ENCODE measurements around the gene JPH3. TPM values are rescaled to one million over a fixed set of nuclear protein-coding genes. Genes with fewer than 3 reads are reported as not detected.

The JPH3 gene
- total RNA-seq: 1 to 10 TPM; 8.3 to 8.7 TPM
- 3.2 TPM for polyA plus RNA-seq (ENCODE audit: insufficient read depth, low read depth, low replicate concordance)
- long read RNA-seq, donor 1: 0 reads
- long read RNA-seq, donor 2: 0 reads

- no peaks in the 10 kb centered on the region for H3K36me3 ChIP-seq (ENCODE audit: low read depth, missing control alignments)
- intact Hi-C loops (cut with DNase I; ENCODE audit: low total_unique reads): no loop called here
- no peak for TF ChIP-seq CTCF (IDR thresholded peaks at IDR 0.05)
- no peak for TF ChIP-seq POLR2A (IDR thresholded peaks at IDR 0.05)
- H3K27ac ChIP-seq: no peak within 1 kb of the TSS
- no peaks in the 10 kb centered on the region for H3K27me3 ChIP-seq
- DNase-seq: peak; percentile 38
- no peaks in the 10 kb centered on the region for H3K9me3 ChIP-seq
- peak within 1 kb of the TSS; percentile 36 to 51 for H3K4me3 ChIP-seq
- H3K4me1 ChIP-seq: no peaks in the 10 kb centered on the region
- 0% methylated on average over 36 of the region's 122 CpGs; no CpG with 5 or more reads in 1 of the 2 donors for WGBS, 2 donors
Observed at GRCh38 chr16:87602001-87602775, at the start of gene JPH3. TSS of gene JPH3 (plus strand) at chr16:87602508. CDS start at chr16:87603147, 639 bp downstream.

DNA sequence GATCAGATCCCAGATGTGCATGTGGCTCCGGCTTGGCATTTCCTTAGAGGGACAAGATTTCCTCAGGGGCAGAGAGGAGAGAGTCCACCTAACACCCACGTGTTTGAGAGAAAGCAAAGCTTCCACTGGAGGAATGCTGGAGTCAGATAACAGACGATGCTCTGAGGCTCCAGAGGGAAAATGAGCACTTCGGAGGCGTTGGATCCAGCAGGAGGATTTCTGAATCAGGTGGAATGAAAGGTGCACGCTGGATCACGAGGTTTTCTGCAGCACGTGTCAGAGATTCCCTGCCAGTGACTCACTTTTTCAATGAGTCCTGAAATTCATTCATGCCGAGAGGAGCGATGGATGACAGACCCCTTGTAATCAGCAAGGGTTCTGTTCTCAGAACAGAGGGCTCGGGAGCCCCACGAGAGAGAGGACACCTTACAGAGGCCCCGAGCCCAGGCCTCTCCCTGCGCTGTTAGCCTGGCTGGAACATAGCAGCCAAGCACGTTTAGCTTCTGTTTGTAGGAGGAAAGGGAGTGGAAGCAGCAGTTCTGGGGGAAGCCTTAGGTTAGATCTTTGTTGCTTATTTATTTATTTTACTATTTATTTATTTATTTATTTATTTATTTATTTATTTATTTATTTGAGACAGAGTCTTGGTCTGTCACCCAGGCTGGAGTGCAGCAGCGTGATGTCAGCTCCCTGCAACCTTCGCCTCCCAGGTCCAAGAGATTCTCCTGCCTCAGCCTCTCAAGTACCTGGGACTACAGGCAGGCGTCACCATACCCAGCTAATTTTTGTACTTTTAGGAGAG lies 49.3 kb upstream of the JPH3 start:
- intact Hi-C loops (cut with DNase I; ENCODE audit: low total_unique reads): no loop called here
- H3K27ac ChIP-seq: no peak overlapping the region
- DNase-seq: no peak
- 75 to 78% methylated on average over 18 of the region's 18 CpGs for WGBS, 2 donors
- TF ChIP-seq CTCF (IDR thresholded peaks at IDR 0.05) (no peak), POLR2A (IDR thresholded peaks at IDR 0.05) (no peak)
- H3K4me1 ChIP-seq: peaks cover 12% of the 10 kb centered on the region
- no peaks in the 10 kb centered on the region for H3K9me3 ChIP-seq
- H3K4me3 ChIP-seq: no peak overlapping the region
- H3K27me3 ChIP-seq: no peaks in the 10 kb centered on the region
- no peaks in the 10 kb centered on the region for H3K36me3 ChIP-seq (ENCODE audit: low read depth, missing control alignments)

- H3K36me3 ChIP-seq (ENCODE audit: low read depth, missing control alignments): no peaks in the 10 kb centered on the region
- no peaks in the 10 kb centered on the region for H3K27me3 ChIP-seq
- no peak overlapping the region for H3K4me3 ChIP-seq
- 87 to 91% methylated on average over 22 of the region's 22 CpGs for WGBS, 2 donors
- no peak overlapping the region for H3K27ac ChIP-seq
- intact Hi-C loops (cut with DNase I; ENCODE audit: low total_unique reads): no loop called here
- H3K9me3 ChIP-seq: no peaks in the 10 kb centered on the region
- DNase-seq: no peak
- H3K4me1 ChIP-seq: peaks cover 13% of the 10 kb centered on the region
- no peak for TF ChIP-seq CTCF (IDR thresholded peaks at IDR 0.05)
Observed at GRCh38 chr16:87554754-87555427, 47.4 kb upstream of the JPH3 start.

DNA sequence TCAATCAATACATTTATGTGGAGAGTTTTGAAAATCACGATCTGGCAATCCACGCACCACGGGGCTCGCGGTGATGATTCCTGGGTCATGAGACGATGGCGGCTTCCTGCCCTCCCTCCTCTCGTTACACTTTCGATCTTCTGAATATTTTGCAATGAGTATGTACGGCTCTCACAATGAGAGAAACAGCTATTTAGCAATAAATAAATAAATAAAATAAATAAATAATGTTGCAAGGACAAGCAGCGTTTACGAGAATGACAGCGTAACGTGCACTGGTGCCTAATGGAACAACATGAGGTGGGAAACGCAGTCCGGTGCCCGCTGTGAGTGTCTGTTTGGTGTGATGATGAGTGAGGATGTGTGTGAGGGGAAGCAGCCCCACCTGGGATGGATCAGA lies 46.7 kb upstream of the JPH3 start:
- Histone ChIP-seq H3K4me3 (no peak overlapping the region), H3K27me3 (no peaks in the 10 kb centered on the region), H3K4me1 (peaks cover 15% of the 10 kb centered on the region), H3K27ac (no peak overlapping the region), H3K36me3 (ENCODE audit: low read depth, missing control alignments) (no peaks in the 10 kb centered on the region), H3K9me3 (no peaks in the 10 kb centered on the region)
- DNase-seq: no peak
- TF ChIP-seq POLR2A (IDR thresholded peaks at IDR 0.05): no peak
- TF ChIP-seq CTCF (IDR thresholded peaks at IDR 0.05): no peak
- intact Hi-C loops (cut with DNase I; ENCODE audit: low total_unique reads): no loop called here
- 91 to 93% methylated on average over 17 of the region's 17 CpGs for WGBS, 2 donors

Data from testis (tissue), 5 donors.